ENCODE data around the gene WDFY1.

WDFY1 gene

DNA sequence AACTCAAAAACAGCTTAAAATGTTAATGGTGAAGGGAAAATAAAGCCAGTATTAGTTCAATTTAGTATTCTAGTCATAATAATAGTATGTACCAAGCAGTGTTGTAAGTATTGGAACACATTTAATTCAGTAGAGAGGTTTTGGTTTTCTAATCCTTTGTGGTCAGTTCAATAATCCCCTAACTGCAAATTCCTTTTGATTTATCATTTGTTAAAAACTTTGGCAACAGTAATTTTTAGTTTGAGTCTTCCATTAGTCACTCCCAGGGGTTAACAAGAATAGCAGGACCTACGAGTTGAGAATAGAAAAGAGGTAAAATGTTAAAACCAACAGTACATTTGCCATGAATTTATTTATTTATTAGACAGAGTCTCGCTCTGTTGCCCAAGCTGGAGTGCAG is 22.8 kb upstream of the WDFY1 start:
- Histone ChIP-seq H3K9me3 (ENCODE audit: low read length) (no peaks in the 10 kb centered on the region), H2AFZ (ENCODE audit: low read length) (no peak overlapping the region), H3K79me2 (ENCODE audit: insufficient read depth, low read length) (peaks cover 17% of the 10 kb centered on the region), H3K4me1 (ENCODE audit: insufficient read depth, low read length, severe bottlenecking) (no peaks in the 10 kb centered on the region), H3K4me2 (ENCODE audit: low read length) (no peak overlapping the region), H3K9me2 (ENCODE audit: low read depth, low read length) (no peaks in the 10 kb centered on the region), H3K9ac (ENCODE audit: low read length) (no peak overlapping the region), H4K20me1 (ENCODE audit: insufficient read depth, low read length) (no peaks in the 10 kb centered on the region), H3K36me3 (ENCODE audit: insufficient read depth, low read length) (peaks cover 55% of the 10 kb centered on the region), H3F3A (ENCODE audit: insufficient read depth, low read length) (peaks cover 4% of the 10 kb centered on the region; the same call in 1 of the 2 replicates), H3K4me3 (ENCODE audit: low read depth, low read length, poor library complexity, severe bottlenecking) (no peak overlapping the region), H3K27me3 (ENCODE audit: insufficient read depth, low read length) (no peaks in the 10 kb centered on the region), H3K27ac (ENCODE audit: low read depth, low read length, poor library complexity, severe bottlenecking) (no peak overlapping the region)
- TF ChIP-seq EZH2 (IDR thresholded peaks at IDR 0.05; ENCODE audit: borderline replicate concordance, low read length), result no peak
- TF ChIP-seq, protein P1, sequence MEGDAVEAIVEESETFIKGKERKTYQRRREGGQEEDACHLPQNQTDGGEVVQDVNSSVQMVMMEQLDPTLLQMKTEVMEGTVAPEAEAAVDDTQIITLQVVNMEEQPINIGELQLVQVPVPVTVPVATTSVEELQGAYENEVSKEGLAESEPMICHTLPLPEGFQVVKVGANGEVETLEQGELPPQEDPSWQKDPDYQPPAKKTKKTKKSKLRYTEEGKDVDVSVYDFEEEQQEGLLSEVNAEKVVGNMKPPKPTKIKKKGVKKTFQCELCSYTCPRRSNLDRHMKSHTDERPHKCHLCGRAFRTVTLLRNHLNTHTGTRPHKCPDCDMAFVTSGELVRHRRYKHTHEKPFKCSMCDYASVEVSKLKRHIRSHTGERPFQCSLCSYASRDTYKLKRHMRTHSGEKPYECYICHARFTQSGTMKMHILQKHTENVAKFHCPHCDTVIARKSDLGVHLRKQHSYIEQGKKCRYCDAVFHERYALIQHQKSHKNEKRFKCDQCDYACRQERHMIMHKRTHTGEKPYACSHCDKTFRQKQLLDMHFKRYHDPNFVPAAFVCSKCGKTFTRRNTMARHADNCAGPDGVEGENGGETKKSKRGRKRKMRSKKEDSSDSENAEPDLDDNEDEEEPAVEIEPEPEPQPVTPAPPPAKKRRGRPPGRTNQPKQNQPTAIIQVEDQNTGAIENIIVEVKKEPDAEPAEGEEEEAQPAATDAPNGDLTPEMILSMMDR (IDR thresholded peaks at IDR 0.05; ENCODE audit: low read length), result no peak

DNA sequence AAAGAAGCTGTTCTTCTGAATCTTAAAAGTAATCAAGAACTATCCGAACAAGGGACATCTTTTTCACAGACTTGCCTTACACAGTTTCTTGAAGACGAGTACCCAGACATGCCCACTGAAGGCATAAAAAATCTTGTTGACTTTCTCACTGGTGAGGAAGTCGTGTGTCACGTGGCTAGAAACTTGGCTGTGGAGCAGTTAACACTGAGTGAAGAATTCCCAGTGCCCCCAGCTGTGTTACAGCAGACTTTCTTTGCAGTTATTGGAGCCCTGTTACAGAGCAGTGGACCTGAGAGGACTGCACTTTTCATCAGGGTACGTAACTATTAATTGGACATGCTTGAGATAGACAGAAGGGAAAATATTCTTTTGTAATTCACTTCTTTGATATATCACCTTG is 14.6 kb upstream of the WDFY1 start:
- peaks cover 48% of the 10 kb centered on the region for H3K36me3 ChIP-seq (ENCODE audit: insufficient read depth, low read length)
- H3K9ac ChIP-seq (ENCODE audit: low read length), result no peak overlapping the region
- H3K27me3 ChIP-seq (ENCODE audit: insufficient read depth, low read length), result no peaks in the 10 kb centered on the region
- no peaks in the 10 kb centered on the region for H3F3A ChIP-seq (ENCODE audit: insufficient read depth, low read length)
- H3K79me2 ChIP-seq (ENCODE audit: insufficient read depth, low read length), result peaks cover 62% of the 10 kb centered on the region
- no peak overlapping the region for H3K27ac ChIP-seq (ENCODE audit: low read depth, low read length, poor library complexity, severe bottlenecking)
- peak overlapping the region; percentile 45 for H3K4me2 ChIP-seq (ENCODE audit: low read length)
- peaks cover 63% of the 10 kb centered on the region for H3K4me1 ChIP-seq (ENCODE audit: insufficient read depth, low read length, severe bottlenecking)
- H3K4me3 ChIP-seq (ENCODE audit: low read depth, low read length, poor library complexity, severe bottlenecking), result no peak overlapping the region
- no peaks in the 10 kb centered on the region for H3K9me2 ChIP-seq (ENCODE audit: low read depth, low read length)
- no peaks in the 10 kb centered on the region for H3K9me3 ChIP-seq (ENCODE audit: low read length)
- TF ChIP-seq, protein P1 (IDR thresholded peaks at IDR 0.05; ENCODE audit: low read length), result no peak
- TF ChIP-seq EZH2 (IDR thresholded peaks at IDR 0.05; ENCODE audit: borderline replicate concordance, low read length), result no peak
- no peak overlapping the region for H2AFZ ChIP-seq (ENCODE audit: low read length)
- no peaks in the 10 kb centered on the region for H4K20me1 ChIP-seq (ENCODE audit: insufficient read depth, low read length)

DNA sequence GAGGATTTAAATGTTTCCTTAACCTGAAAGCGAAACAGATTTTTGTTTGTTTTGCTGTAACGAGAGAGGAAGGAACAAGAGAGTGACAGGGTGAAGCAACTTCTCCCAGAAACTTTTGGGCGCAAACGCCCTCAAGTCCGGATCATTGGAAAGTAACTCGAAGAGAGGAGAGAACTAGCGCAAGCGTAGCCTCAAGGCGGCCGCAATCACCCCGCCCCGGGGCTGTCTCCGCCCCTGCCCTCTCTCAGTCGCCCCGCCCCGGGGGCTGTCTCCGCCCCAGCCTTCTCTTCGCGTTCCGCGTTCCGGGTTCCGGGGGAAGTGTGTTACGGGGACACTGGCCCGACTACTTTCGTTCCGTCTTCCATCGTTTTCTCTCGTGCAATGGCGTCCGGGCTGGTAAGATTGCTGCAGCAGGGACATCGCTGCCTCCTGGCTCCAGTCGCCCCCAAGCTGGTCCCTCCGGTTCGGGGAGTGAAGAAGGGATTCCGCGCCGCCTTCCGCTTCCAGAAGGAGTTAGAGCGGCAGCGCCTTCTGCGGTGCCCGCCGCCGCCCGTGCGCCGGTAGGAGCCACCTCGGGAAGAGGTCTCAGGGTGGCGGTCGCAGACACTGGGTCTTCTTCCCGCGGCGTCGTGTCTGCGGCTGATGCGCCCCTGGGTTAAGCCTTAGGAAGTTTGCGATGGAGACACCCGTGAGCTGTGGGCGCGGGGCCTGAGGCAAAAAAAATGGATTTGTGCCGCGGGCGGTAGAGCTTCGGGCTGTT is 12.1 kb upstream of the WDFY1 start, which contains the start of gene MRPL44:
TSS of gene MRPL44 (plus strand) at position 372 of the 760 bp plus-strand sequence. CDS start at position 382, 10 bp downstream.
- no peaks in the 10 kb centered on the region for H4K20me1 ChIP-seq (ENCODE audit: insufficient read depth, low read length)
- H3K27ac ChIP-seq (ENCODE audit: low read depth, low read length, poor library complexity, severe bottlenecking), result peak within 1 kb of the TSS; percentile 68
- H3K27me3 ChIP-seq (ENCODE audit: insufficient read depth, low read length), result no peaks in the 10 kb centered on the region
- peak within 1 kb of the TSS; percentile 94 for H3K4me2 ChIP-seq (ENCODE audit: low read length)
- peaks cover 30% of the 10 kb centered on the region for H3K36me3 ChIP-seq (ENCODE audit: insufficient read depth, low read length)
- H3K79me2 ChIP-seq (ENCODE audit: insufficient read depth, low read length), result peaks cover 48% of the 10 kb centered on the region
- peak within 1 kb of the TSS; percentile 95 for H3K4me3 ChIP-seq (ENCODE audit: low read depth, low read length, poor library complexity, severe bottlenecking)
- H2AFZ ChIP-seq (ENCODE audit: low read length), result peak within 1 kb of the TSS; percentile 96
- TF ChIP-seq, protein P1 (IDR thresholded peaks at IDR 0.05; ENCODE audit: low read length), result no peak
- peak within 1 kb of the TSS; percentile 94 for H3K9ac ChIP-seq (ENCODE audit: low read length)
- no peaks in the 10 kb centered on the region for H3K9me3 ChIP-seq (ENCODE audit: low read length)
- H3K9me2 ChIP-seq (ENCODE audit: low read depth, low read length), result no peaks in the 10 kb centered on the region
- peaks cover 72% of the 10 kb centered on the region for H3K4me1 ChIP-seq (ENCODE audit: insufficient read depth, low read length, severe bottlenecking)
- H3F3A ChIP-seq (ENCODE audit: insufficient read depth, low read length), result no peaks in the 10 kb centered on the region
